A549 (cell line): Measurements from ENCODE around the gene MARCHF9. TPM values are rescaled to one million over a fixed set of nuclear protein-coding genes. Genes with fewer than 3 reads are reported as not detected.

ENCODE experiments used
- ATAC-seq, 2 experiments: fragments of 200-7000 bp in 1 of 2; fragments of >200 bp in 1 of 2; cut with Nextera tagmentation in 1 of 2; cut with Tn5 transposase in 1 of 2; 3 replicates each; pipeline versions ENCODE4 v1.8.0 to v1.9.1; 2018 to 2020; ENCODE audit warnings: mild to moderate bottlenecking in 1 of 2, moderate library complexity in 1 of 2
- CTCF ChIA-PET: fragments of 300-600 bp; sonication (Branson Sonifier 250); formaldehyde crosslinking; extraction: SDS; loops from one replicate; lab custom pipeline; 2021; ENCODE audit warnings: antibody characterized with exemption, inconsistent platforms; lab: Yijun Ruan, JAX
- POLR2A ChIA-PET: fragments of 350-600 bp; formaldehyde crosslinking; extraction: SDS; loops from one replicate; lab custom pipeline; 2021; ENCODE audit warnings: antibody characterized with exemption, inconsistent platforms; lab: Yijun Ruan, JAX
- DNase-seq, 2 experiments: peaks; one replicate each; pipeline versions ENCODE4 v3.0.0 to v3.0.0-alpha.2; 2011 to 2016; ENCODE audit warnings: low read depth in 1 of 2, low spot score in 1 of 2
- FAIRE-seq: peaks from 2 replicates; lab custom pipeline; 2011; peaks lifted over from hg19 to GRCh38; lab: Jason Lieb, UNC
- H3K27ac ChIP-seq, 2 experiments: fragments of >200 bp; sonication (Bioruptor Twin); formaldehyde crosslinking; 3 replicates each; pipeline ENCODE4 v1.5.1; 2016 to 2017
- H3K4me1 ChIP-seq: fragments of >200 bp; sonication (Bioruptor Twin); formaldehyde crosslinking; 3 replicates; pipeline ENCODE4 v1.6.1; 2016
- H3K4me2 ChIP-seq: fragments of >200 bp; sonication (Bioruptor Twin); formaldehyde crosslinking; 3 replicates; pipeline ENCODE4 v1.6.1; 2016
- H3K4me3 ChIP-seq: fragments of >200 bp; sonication (Bioruptor Twin); formaldehyde crosslinking; 3 replicates; pipeline ENCODE4 v1.5.1; 2016
- H3K9me3 ChIP-seq: fragments of >200 bp; sonication (Bioruptor Twin); formaldehyde crosslinking; 3 replicates; pipeline ENCODE4 v1.6.1; 2016
- ATOH8 ChIP-seq: fragments of 250-450 bp; sonication (Bioruptor Pico); IDR thresholded peaks from 2 replicates; pipeline ENCODE4 v1.5.0; 2020; ENCODE audit warnings: low read depth, mild to moderate bottlenecking, moderate library complexity
- CEBPB ChIP-seq, 2 experiments: fragments of >200 bp in 1 of 2; sonication (Bioruptor Twin) in 1 of 2; formaldehyde crosslinking in 1 of 2; IDR thresholded peaks; 2 replicates each; pipeline ENCODE4 v1.6.1; 2012 to 2016
- CTCF ChIP-seq: fragments of >200 bp; sonication (Bioruptor Twin); formaldehyde crosslinking; IDR thresholded peaks from 3 replicates; pipeline ENCODE4 v1.5.1; 2016
- E2F6 ChIP-seq: IDR thresholded peaks from 2 replicates; pipeline ENCODE4 v1.6.1; 2012; ENCODE audit warnings: low read depth, borderline replicate concordance
- ELK1 ChIP-seq: fragments of 150-350 bp; IDR thresholded peaks from 2 replicates; pipeline ENCODE4 v1.6.1; 2014; ENCODE audit warnings: low read depth, mild to moderate bottlenecking, low read length
- FOSB ChIP-seq: fragments of 250-450 bp; sonication (Bioruptor Pico); IDR thresholded peaks from 2 replicates; pipeline ENCODE4 v1.5.0; 2020; ENCODE audit warnings: mild to moderate bottlenecking, moderate library complexity
- FOSL2 ChIP-seq, 2 experiments: fragments of 450-650 bp in 1 of 2; fragments of >200 bp in 1 of 2; sonication (Bioruptor Twin) in 1 of 2; formaldehyde crosslinking; IDR thresholded peaks; 2 replicates each; pipeline versions ENCODE4 v1.5.0 to v1.6.1; 2016 to 2020; ENCODE audit warnings: mild to moderate bottlenecking in 1 of 2, moderate library complexity in 1 of 2
- MAX ChIP-seq: IDR thresholded peaks from 2 replicates; pipeline ENCODE4 v1.6.1; 2012
- MYC ChIP-seq: IDR thresholded peaks from 2 replicates; pipeline ENCODE4 v1.6.1; 2012; ENCODE audit warnings: mild to moderate bottlenecking, inconsistent platforms, low read length, improper control_type of control experiment, borderline replicate concordance
- NR3C1 ChIP-seq: fragments of >200 bp; sonication (Bioruptor Twin); formaldehyde crosslinking; IDR thresholded peaks from 3 replicates; pipeline ENCODE4 v1.6.1; 2017
- REST ChIP-seq: fragments of 200-600 bp; sonication (generic); IDR thresholded peaks from 2 replicates; pipeline ENCODE4 v1.6.1; 2016; ENCODE audit warnings: antibody characterized with exemption, mild to moderate bottlenecking, moderate library complexity
- ZC3H11A ChIP-seq: fragments of 450-650 bp; IDR thresholded peaks from 2 replicates; pipeline ENCODE4 v1.6.1; 2014; ENCODE audit warnings: antibody characterized with exemption, mild to moderate bottlenecking
- WGBS: methylation state at CpG from one replicate; pipeline ENCODE4 v1.1.6; 2017; ENCODE audit errors: missing lambda C conversion rate; 5-methylcytosine and 5-hydroxymethylcytosine counted together
- polyA plus RNA-seq, 4 experiments: library from polyadenylated mRNA; depleted of rRNA in 3 of 4; stranded (reverse); fragments of >200 nt; fragmentation: RNase III in 1 of 4; extraction: RNeasy Plus Mini Kit Qiagen cat#74134 plus additional on column Dnase treatment in 1 of 4; gene quantifications; 2 replicates in 3 of 4; 3 replicates in 1 of 4; pipeline ENCODE4 v1.2.3, GENCODE V29; 2011 to 2017

MARCHF9 gene
- polyA plus RNA-seq, 2 of the 4 experiments (the other 2 are of a cell fraction): 6.8 to 7.2 TPM

- no peak for TF ChIP-seq CTCF
These were observed 21.9 kb upstream of the MARCHF9 start (continued) for GRCh38 chr12:57732726-57733593.

- no peak for TF ChIP-seq E2F6
- TF ChIP-seq FOSL2 (IDR thresholded peaks at IDR 0.05): no peak
- TF ChIP-seq FOSL2 (CRISPR knock-in tag; IDR thresholded peaks at IDR 0.05): no peak
- TF ChIP-seq FOSB (CRISPR knock-in tag): no peak
- no peak for TF ChIP-seq MYC
- no peak for TF ChIP-seq ATOH8
- no peak for TF ChIP-seq MAX
- no peak for TF ChIP-seq NR3C1
- no peak for TF ChIP-seq ZC3H11A
- TF ChIP-seq, all 56 proteins: peak for 0
- POLR2A ChIA-PET: interaction anchor here (0.5 kb wide), 1 partner anchor 171 kb away, joined by 4 read pairs; no protein-coding TSS in a partner anchor
- Histone ChIP-seq H3K4me1 (peaks cover 25% of the 10 kb centered on the region), H3K27ac (no peak overlapping the region), H3K9me3 (no peaks in the 10 kb centered on the region), H3K4me2 (no peak overlapping the region), H3K4me3 (no peak overlapping the region)
- 63% methylated on average over 6 of the region's 6 CpGs for WGBS
- ATAC-seq (no peak), FAIRE-seq (no peak), DNase-seq (no peak)
- CTCF ChIA-PET: interaction anchor here (1.0 to 10.7 kb wide), 7 partner anchors 10 to 181 kb away, joined by 3 to 242 read pairs (median 3); partner anchors contain the start of genes B4GALNT1 and TSPAN31
These were observed 21.0 kb upstream of the MARCHF9 start for GRCh38 chr12:57733928-57734327.

GRCh38 chr12:57734591-57734990 lies 20.3 kb upstream of the MARCHF9 start:
- FAIRE-seq (no peak), ATAC-seq (no peak), DNase-seq (no peak)
- peaks cover 27% of the 10 kb centered on the region for H3K4me1 ChIP-seq
- H3K4me3 ChIP-seq: no peak overlapping the region
- WGBS: 51% methylated on average over 4 of the region's 4 CpGs
- no peaks in the 10 kb centered on the region for H3K9me3 ChIP-seq
- ChIA-PET CTCF (interaction anchor here (1.0 to 10.7 kb wide), 7 partner anchors 10 to 151 kb away, joined by 3 to 242 read pairs (median 8); partner anchors contain the start of genes B4GALNT1, OS9 and TSPAN31), POLR2A (interaction anchor here (1.9 kb wide), 1 partner anchor 8 kb away, joined by 14 read pairs; no protein-coding TSS in a partner anchor)
- H3K27ac ChIP-seq: no peak overlapping the region
- TF ChIP-seq ELK1: no peak
- no peak for TF ChIP-seq ATOH8
- TF ChIP-seq ZC3H11A: no peak
- no peak for TF ChIP-seq CEBPB (IDR thresholded peaks at IDR 0.05)
- no peak for TF ChIP-seq REST
- no peak for TF ChIP-seq FOSB (CRISPR knock-in tag)
- no peak overlapping the region for H3K4me2 ChIP-seq
